H9 (cell line): ENCODE measurements around the gene HDGFL1. TPM values are rescaled to one million over a fixed set of nuclear protein-coding genes. Genes with fewer than 3 reads are reported as not detected.

Source experiments
- DNase-seq: peaks from one replicate; pipeline ENCODE4 v3.0.0-alpha.2; 2017
- H2AFZ ChIP-seq: one replicate; pipeline ENCODE4 v1.6.1; 2013; ENCODE audit warnings: mild to moderate bottlenecking, low read length, control low read depth, moderate library complexity
- H2AK5ac ChIP-seq: 2 replicates; pipeline ENCODE4 v1.6.1; 2013; ENCODE audit warnings: low read length, control low read depth, mixed read lengths; ENCODE audit not compliant: insufficient read length
- H2BK120ac ChIP-seq: one replicate; pipeline ENCODE4 v1.6.1; 2013; ENCODE audit warnings: low read depth, mild to moderate bottlenecking, low read length, control low read depth, inconsistent platforms; ENCODE audit not compliant: poor library complexity, severe bottlenecking
- H2BK12ac ChIP-seq: 2 replicates; pipeline ENCODE4 v1.6.1; 2013; ENCODE audit warnings: low read length, control low read depth, mixed read lengths, low read depth; ENCODE audit not compliant: insufficient read length
- H2BK15ac ChIP-seq: 2 replicates; pipeline ENCODE4 v1.6.1; 2013; ENCODE audit warnings: low read depth, low read length, control low read depth
- H2BK20ac ChIP-seq: one replicate; pipeline ENCODE4 v1.6.1; 2013; ENCODE audit warnings: low read depth, mild to moderate bottlenecking, low read length, control low read depth, inconsistent platforms; ENCODE audit not compliant: poor library complexity, severe bottlenecking
- H2BK5ac ChIP-seq: 2 replicates; pipeline ENCODE4 v1.6.1; 2013; ENCODE audit warnings: low read length, control low read depth, mixed read lengths; ENCODE audit not compliant: insufficient read length
- H3K14ac ChIP-seq: 2 replicates; pipeline ENCODE4 v1.6.1; 2013; ENCODE audit warnings: low read length, control low read depth; ENCODE audit not compliant: insufficient read depth
- H3K18ac ChIP-seq: 2 replicates; pipeline ENCODE4 v1.6.1; 2013; ENCODE audit warnings: low read depth, mild to moderate bottlenecking, mixed read lengths, low read length, control low read depth; ENCODE audit not compliant: insufficient read length
- H3K23ac ChIP-seq: 2 replicates; pipeline ENCODE4 v1.6.1; 2013; ENCODE audit warnings: low read length, control low read depth, mixed read lengths, low read depth; ENCODE audit not compliant: insufficient read length
- H3K23me2 ChIP-seq: 2 replicates; pipeline ENCODE4 v1.6.1; 2013; ENCODE audit warnings: low read depth, mild to moderate bottlenecking, mixed read lengths, low read length, control low read depth; ENCODE audit not compliant: insufficient read length, poor library complexity, severe bottlenecking
- H3K27ac ChIP-seq: 2 replicates; pipeline ENCODE4 v1.5.1; 2013; ENCODE audit warnings: low read length, control low read depth, mixed read lengths, low read depth; ENCODE audit not compliant: insufficient read length
- H3K27me3 ChIP-seq: 2 replicates; pipeline ENCODE4 v1.6.1; 2013; ENCODE audit warnings: low read length, control low read depth, inconsistent platforms; ENCODE audit not compliant: insufficient read depth
- H3K4ac ChIP-seq: 2 replicates; pipeline ENCODE4 v1.6.1; 2013; ENCODE audit warnings: low read depth, mild to moderate bottlenecking, control low read depth, inconsistent platforms, low read length, moderate library complexity
- H3K4me1 ChIP-seq: 2 replicates; pipeline ENCODE4 v1.6.1; 2013; ENCODE audit warnings: low read length, control low read depth, inconsistent platforms; ENCODE audit not compliant: insufficient read depth
- H3K4me2 ChIP-seq: 2 replicates; pipeline ENCODE4 v1.6.1; 2013; ENCODE audit warnings: low read length, control low read depth, mixed read lengths; ENCODE audit not compliant: insufficient read length, insufficient read depth
- H3K56ac ChIP-seq: 2 replicates; pipeline ENCODE4 v1.6.1; 2013; ENCODE audit warnings: low read depth, mild to moderate bottlenecking, mixed read lengths, low read length, control low read depth; ENCODE audit not compliant: insufficient read length
- H3K79me1 ChIP-seq: 2 replicates; pipeline ENCODE4 v1.6.1; 2013; ENCODE audit warnings: low read depth, mild to moderate bottlenecking, moderate library complexity, low read length, control low read depth, inconsistent platforms; ENCODE audit not compliant: insufficient read depth, poor library complexity, severe bottlenecking
- H3K79me2 ChIP-seq: 2 replicates; pipeline ENCODE4 v1.6.1; 2013; ENCODE audit warnings: low read length, control low read depth, inconsistent platforms; ENCODE audit not compliant: insufficient read depth
- H3K9ac ChIP-seq: 2 replicates; pipeline ENCODE4 v1.6.1; 2013; ENCODE audit warnings: low read length, control low read depth, mixed read lengths; ENCODE audit not compliant: insufficient read length; ENCODE audit errors: extremely low read depth
- H3K9me3 ChIP-seq: one replicate; pipeline ENCODE4 v1.6.1; 2013; ENCODE audit warnings: low read depth, low read length, inconsistent platforms; ENCODE audit not compliant: control insufficient read depth
- H3T11ph ChIP-seq: one replicate; pipeline ENCODE4 v1.6.1; 2013; ENCODE audit warnings: mild to moderate bottlenecking, low read length, control low read depth, inconsistent platforms
- H4K20me1 ChIP-seq: one replicate; pipeline ENCODE4 v1.6.1; 2013; ENCODE audit not compliant: control insufficient read depth, insufficient read length, insufficient read depth
- H4K5ac ChIP-seq: 2 replicates; pipeline ENCODE4 v1.6.1; 2013; ENCODE audit warnings: low read depth, mild to moderate bottlenecking, mixed read lengths, low read length, control low read depth; ENCODE audit not compliant: insufficient read length
- H4K8ac ChIP-seq: replicated peaks from 2 replicates; pipeline ENCODE4 v1.6.1; 2013; ENCODE audit warnings: low read length, control low read depth, mixed read lengths, low read depth; ENCODE audit not compliant: insufficient read length
- H4K91ac ChIP-seq: 2 replicates; pipeline ENCODE4 v1.6.1; 2013; ENCODE audit warnings: low read depth, mild to moderate bottlenecking, moderate library complexity, mixed read lengths, low read length, control low read depth; ENCODE audit not compliant: insufficient read length
- H3K27ac Mint-ChIP-seq, 3 experiments: 2 replicates in 2 of 3; 3 replicates in 1 of 3; pipeline ENCODE4 v1.8.0; 2020 to 2021; ENCODE audit warnings: mixed read lengths in 3 of 3, mild to moderate bottlenecking in 1 of 3, moderate library complexity in 1 of 3
- H3K27me3 Mint-ChIP-seq: 2 replicates; pipeline ENCODE4 v1.8.0; 2021; ENCODE audit warnings: low read depth, mild to moderate bottlenecking, moderate library complexity, mixed read lengths
- H3K36me3 Mint-ChIP-seq, 3 experiments: 2 replicates in 2 of 3; 3 replicates in 1 of 3; pipeline ENCODE4 v1.8.0; 2020 to 2021; ENCODE audit warnings: low read depth in 3 of 3, mixed read lengths in 3 of 3; ENCODE audit not compliant: insufficient read depth in 1 of 3
- H3K4me1 Mint-ChIP-seq, 2 experiments: 2 replicates each; pipeline ENCODE4 v1.8.0; 2020; ENCODE audit warnings: mixed read lengths in 2 of 2
- H3K4me3 Mint-ChIP-seq, 2 experiments: 2 replicates in 1 of 2; 3 replicates in 1 of 2; pipeline ENCODE4 v1.8.0; 2020 to 2021; ENCODE audit warnings: mild to moderate bottlenecking in 2 of 2, mixed read lengths in 2 of 2, moderate library complexity in 1 of 2
- H3K9me3 Mint-ChIP-seq, 2 experiments: 2 replicates in 1 of 2; 3 replicates in 1 of 2; pipeline ENCODE4 v1.8.0; 2020; ENCODE audit warnings: mild to moderate bottlenecking in 2 of 2, mixed read lengths in 2 of 2, moderate library complexity in 1 of 2
- CTCF ChIP-seq: fragments of 200-600 bp; sonication (generic); conservative IDR thresholded peaks from 3 replicates; pipeline ENCODE4 v1.8.0; 2021; ENCODE audit warnings: antibody characterized with exemption, mild to moderate bottlenecking
- WGBS: extraction: QIAGEN DNeasy Blood & Tissue Kit; methylation state at CpG from one replicate; pipeline ENCODE4 v1.1.7; 2013; ENCODE audit warnings: missing lambda C conversion rate, low lambda C conversion rate, mixed read lengths; ENCODE audit not compliant: insufficient read length; ENCODE audit errors: extremely low coverage; 5-methylcytosine and 5-hydroxymethylcytosine counted together
- total RNA-seq: library from RNA; stranded (reverse); gene quantifications from 2 replicates; pipeline ENCODE4 v1.2.1, GENCODE V29; 2021

Gene HDGFL1
- total RNA-seq, 1 experiment from 2014 or later: not detected

GRCh38 chr6:22536122-22536521 lies 33.2 kb upstream of the HDGFL1 start:
- Histone ChIP-seq H3K23ac (no peak overlapping the region), H3K27me3 (no peaks in the 10 kb centered on the region), H3K9ac (no peak overlapping the region), H3K27ac (no peak overlapping the region), H3K4me2 (no peak overlapping the region), H3K4me1 (no peaks in the 10 kb centered on the region), H3K79me2 (no peaks in the 10 kb centered on the region), H3K23me2 (no peaks in the 10 kb centered on the region), H3K56ac (no peak overlapping the region), H2BK20ac (no peak overlapping the region), H2BK5ac (no peak overlapping the region), H3K79me1 (no peaks in the 10 kb centered on the region), H2BK15ac (no peak overlapping the region), H4K5ac (no peak overlapping the region), H4K8ac (no peak overlapping the region), H3T11ph (no peak overlapping the region), H2BK12ac (no peak overlapping the region), H2AFZ (no peak overlapping the region), H2AK5ac (no peak overlapping the region), H2BK120ac (no peak overlapping the region), H3K4ac (no peak overlapping the region), H4K20me1 (no peaks in the 10 kb centered on the region), H3K18ac (no peak overlapping the region), H3K14ac (no peak overlapping the region), H4K91ac (no peak overlapping the region), H3K9me3 (no peaks in the 10 kb centered on the region)
- H3K27ac Mint-ChIP-seq: no peak overlapping the region
- no peak for DNase-seq
- no peaks in the 10 kb centered on the region for H3K9me3 Mint-ChIP-seq
- no peaks in the 10 kb centered on the region for H3K27me3 Mint-ChIP-seq
- WGBS: no CpG with 5 or more reads among the region's 4 CpGs
- TF ChIP-seq CTCF: no peak
- no peaks in the 10 kb centered on the region; a peak in 1 of 7 replicates for H3K36me3 Mint-ChIP-seq
- no peak overlapping the region for H3K4me3 Mint-ChIP-seq
- H3K4me1 Mint-ChIP-seq: no peaks in the 10 kb centered on the region
